Measurements from ENCODE around the gene BCL6. TPM values are rescaled to one million over a fixed set of nuclear protein-coding genes. Genes with fewer than 3 reads are reported as not detected.

BCL6 gene
- total and polyA plus RNA-seq, 2 experiments from 2014 or later, result 2.6 to 5.9 TPM

DNA sequence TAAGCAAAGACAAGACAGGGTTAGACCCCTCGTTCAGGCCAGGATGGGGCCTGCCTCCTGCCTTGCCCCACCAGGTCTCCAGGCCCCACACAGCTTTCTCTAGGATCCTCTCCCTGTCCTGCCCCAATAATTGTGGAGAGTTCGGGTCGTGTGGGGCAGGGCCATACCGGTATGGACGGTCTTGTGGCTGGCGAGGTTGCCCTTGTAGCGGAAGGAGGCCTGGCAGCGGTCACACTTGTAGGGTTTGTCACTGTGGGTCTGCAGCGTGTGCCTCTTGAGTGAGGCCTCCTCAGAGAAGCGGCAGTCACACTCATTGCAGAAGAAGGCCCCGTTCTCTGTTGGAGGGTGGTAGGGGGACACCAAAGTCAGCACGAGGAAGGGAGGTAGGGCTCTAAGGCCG lies 18.7 kb downstream of the BCL6 start:
- no peak overlapping the region for H3K27ac ChIP-seq (ENCODE audit: low read depth)
- H3K36me3 ChIP-seq (ENCODE audit: insufficient read depth), result peaks cover 9% of the 10 kb centered on the region; the same call in 1 of the 2 replicates
- no peaks in the 10 kb centered on the region; the same call in 1 of the 2 replicates for H3F3A ChIP-seq (replicated peaks; ENCODE audit: low read depth)
- no peaks in the 10 kb centered on the region; the same call in 2 of the 3 replicates for H3K9me3 Mint-ChIP-seq
- H3K27me3 ChIP-seq (ENCODE audit: insufficient read depth), result no peaks in the 10 kb centered on the region
- no peak overlapping the region for H3K4me3 ChIP-seq
- DNase-seq (ENCODE audit: low spot score) (no peak), ATAC-seq (no peak)
- no peaks in the 10 kb centered on the region for H4K20me1 ChIP-seq (replicated peaks; ENCODE audit: insufficient read depth)
- no peaks in the 10 kb centered on the region for H3K27me3 Mint-ChIP-seq (ENCODE audit: insufficient read depth, low read depth, poor library complexity)
- H3K79me2 ChIP-seq (replicated peaks; ENCODE audit: insufficient read depth), result no peaks in the 10 kb centered on the region
- no peak overlapping the region for H3K27ac Mint-ChIP-seq
- H3K4me1 ChIP-seq (ENCODE audit: insufficient read depth), result peaks cover 7% of the 10 kb centered on the region; the same call in 1 of the 2 replicates
- no peak overlapping the region for H3K4me2 ChIP-seq
- H3K36me3 Mint-ChIP-seq (ENCODE audit: low read depth), result peaks cover 56% of the 10 kb centered on the region; the same call in 2 of the 3 replicates
- H3K4me1 Mint-ChIP-seq, result peaks cover 10% of the 10 kb centered on the region
- H3K9me2 ChIP-seq (ENCODE audit: insufficient read depth), result no peaks in the 10 kb centered on the region
- H3K4me3 Mint-ChIP-seq, result no peak overlapping the region
- TF ChIP-seq POLR2AphosphoS5 (IDR thresholded peaks at IDR 0.05; ENCODE audit: low read depth) (no peak), CTCF (conservative IDR thresholded peaks at IDR 0.05; ENCODE audit: low read depth in 2 of 2) (no peak), ETS1 (IDR thresholded peaks at IDR 0.05) (no peak)
- H2AFZ ChIP-seq, result no peak overlapping the region

DNA sequence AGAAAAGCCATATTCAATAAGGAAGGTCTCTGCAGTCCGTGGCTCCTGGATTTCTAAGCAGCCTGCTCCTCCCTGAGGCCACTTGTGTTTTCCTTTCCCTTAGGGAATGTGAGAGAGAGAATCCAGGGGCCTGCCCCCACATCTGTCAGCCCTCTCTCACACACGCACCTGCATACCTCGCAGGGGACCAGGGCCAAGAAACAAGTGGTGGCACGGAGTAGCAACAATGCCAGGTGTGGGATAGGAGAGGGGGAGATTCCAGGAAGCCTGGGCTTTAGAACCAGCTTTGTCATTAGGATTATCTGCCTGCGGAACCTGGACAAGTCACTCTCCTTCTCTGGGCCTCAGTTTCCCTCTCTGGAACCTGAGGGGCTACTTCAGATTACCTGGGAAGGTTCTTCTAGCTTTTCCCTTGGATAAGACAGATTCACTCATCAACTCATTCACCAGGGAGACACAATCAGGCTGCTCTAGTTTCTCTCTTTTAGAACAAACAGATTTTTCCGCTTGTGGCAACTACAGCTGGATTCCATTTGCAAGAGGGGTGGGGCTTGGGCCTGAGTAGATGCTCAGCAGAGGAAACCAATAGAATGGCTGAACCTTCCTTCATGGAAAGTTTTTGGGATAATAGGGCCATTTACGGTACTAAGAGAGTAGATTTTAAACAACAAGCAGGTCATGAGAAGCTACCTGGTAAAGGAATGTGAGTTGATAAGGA lies 19.5 kb downstream of the BCL6 start:
- Histone ChIP-seq H3K27ac (ENCODE audit: low read depth) (no peak overlapping the region), H3K79me2 (replicated peaks; ENCODE audit: insufficient read depth) (no peaks in the 10 kb centered on the region), H3F3A (replicated peaks; ENCODE audit: low read depth) (no peaks in the 10 kb centered on the region; the same call in 1 of the 2 replicates), H3K27me3 (ENCODE audit: insufficient read depth) (no peaks in the 10 kb centered on the region), H3K36me3 (ENCODE audit: insufficient read depth) (peaks cover 9% of the 10 kb centered on the region; the same call in 1 of the 2 replicates), H3K4me1 (ENCODE audit: insufficient read depth) (peaks cover 7% of the 10 kb centered on the region; the same call in 1 of the 2 replicates), H3K4me3 (no peak overlapping the region), H3K9me2 (ENCODE audit: insufficient read depth) (no peaks in the 10 kb centered on the region), H2AFZ (no peak overlapping the region), H4K20me1 (replicated peaks; ENCODE audit: insufficient read depth) (no peaks in the 10 kb centered on the region), H3K4me2 (no peak overlapping the region)
- ATAC-seq (no peak), DNase-seq (ENCODE audit: low spot score) (no peak)
- no peaks in the 10 kb centered on the region for H3K27me3 Mint-ChIP-seq (ENCODE audit: insufficient read depth, low read depth, poor library complexity)
- peaks cover 52% of the 10 kb centered on the region; the same call in 2 of the 3 replicates for H3K36me3 Mint-ChIP-seq (ENCODE audit: low read depth)
- no peaks in the 10 kb centered on the region; the same call in 2 of the 3 replicates for H3K9me3 Mint-ChIP-seq
- no peak overlapping the region for H3K4me3 Mint-ChIP-seq
- no peak overlapping the region for H3K27ac Mint-ChIP-seq
- H3K4me1 Mint-ChIP-seq, result peaks cover 10% of the 10 kb centered on the region
- TF ChIP-seq CTCF (conservative IDR thresholded peaks at IDR 0.05; ENCODE audit: low read depth in 2 of 2) (no peak), ZNF114 (CRISPR knock-in tag; IDR thresholded peaks at IDR 0.05) (no peak), STAT1 (IDR thresholded peaks at IDR 0.05; ENCODE audit: unreplicated experiment) (no peak), CREB1 (CRISPR knock-in tag; IDR thresholded peaks at IDR 0.05; ENCODE audit: low read depth) (no peak), NANOG (IDR thresholded peaks at IDR 0.05; ENCODE audit: borderline replicate concordance) (no peak), ZNF331 (CRISPR knock-in tag; IDR thresholded peaks at IDR 0.05; ENCODE audit: low read depth) (no peak), POLR2AphosphoS5 (IDR thresholded peaks at IDR 0.05; ENCODE audit: low read depth) (no peak), EZH2 (IDR thresholded peaks at IDR 0.05; ENCODE audit: low read depth, unreplicated experiment) (no peak), EZH2phosphoT487 (IDR thresholded peaks at IDR 0.05; ENCODE audit: unreplicated experiment) (no peak)
- TF ChIP-seq, protein P1, sequence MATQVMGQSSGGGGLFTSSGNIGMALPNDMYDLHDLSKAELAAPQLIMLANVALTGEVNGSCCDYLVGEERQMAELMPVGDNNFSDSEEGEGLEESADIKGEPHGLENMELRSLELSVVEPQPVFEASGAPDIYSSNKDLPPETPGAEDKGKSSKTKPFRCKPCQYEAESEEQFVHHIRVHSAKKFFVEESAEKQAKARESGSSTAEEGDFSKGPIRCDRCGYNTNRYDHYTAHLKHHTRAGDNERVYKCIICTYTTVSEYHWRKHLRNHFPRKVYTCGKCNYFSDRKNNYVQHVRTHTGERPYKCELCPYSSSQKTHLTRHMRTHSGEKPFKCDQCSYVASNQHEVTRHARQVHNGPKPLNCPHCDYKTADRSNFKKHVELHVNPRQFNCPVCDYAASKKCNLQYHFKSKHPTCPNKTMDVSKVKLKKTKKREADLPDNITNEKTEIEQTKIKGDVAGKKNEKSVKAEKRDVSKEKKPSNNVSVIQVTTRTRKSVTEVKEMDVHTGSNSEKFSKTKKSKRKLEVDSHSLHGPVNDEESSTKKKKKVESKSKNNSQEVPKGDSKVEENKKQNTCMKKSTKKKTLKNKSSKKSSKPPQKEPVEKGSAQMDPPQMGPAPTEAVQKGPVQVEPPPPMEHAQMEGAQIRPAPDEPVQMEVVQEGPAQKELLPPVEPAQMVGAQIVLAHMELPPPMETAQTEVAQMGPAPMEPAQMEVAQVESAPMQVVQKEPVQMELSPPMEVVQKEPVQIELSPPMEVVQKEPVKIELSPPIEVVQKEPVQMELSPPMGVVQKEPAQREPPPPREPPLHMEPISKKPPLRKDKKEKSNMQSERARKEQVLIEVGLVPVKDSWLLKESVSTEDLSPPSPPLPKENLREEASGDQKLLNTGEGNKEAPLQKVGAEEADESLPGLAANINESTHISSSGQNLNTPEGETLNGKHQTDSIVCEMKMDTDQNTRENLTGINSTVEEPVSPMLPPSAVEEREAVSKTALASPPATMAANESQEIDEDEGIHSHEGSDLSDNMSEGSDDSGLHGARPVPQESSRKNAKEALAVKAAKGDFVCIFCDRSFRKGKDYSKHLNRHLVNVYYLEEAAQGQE (IDR thresholded peaks at IDR 0.05; ENCODE audit: unreplicated experiment), result no peak
